Measurements from ENCODE around the gene ZNF227.

DNA sequence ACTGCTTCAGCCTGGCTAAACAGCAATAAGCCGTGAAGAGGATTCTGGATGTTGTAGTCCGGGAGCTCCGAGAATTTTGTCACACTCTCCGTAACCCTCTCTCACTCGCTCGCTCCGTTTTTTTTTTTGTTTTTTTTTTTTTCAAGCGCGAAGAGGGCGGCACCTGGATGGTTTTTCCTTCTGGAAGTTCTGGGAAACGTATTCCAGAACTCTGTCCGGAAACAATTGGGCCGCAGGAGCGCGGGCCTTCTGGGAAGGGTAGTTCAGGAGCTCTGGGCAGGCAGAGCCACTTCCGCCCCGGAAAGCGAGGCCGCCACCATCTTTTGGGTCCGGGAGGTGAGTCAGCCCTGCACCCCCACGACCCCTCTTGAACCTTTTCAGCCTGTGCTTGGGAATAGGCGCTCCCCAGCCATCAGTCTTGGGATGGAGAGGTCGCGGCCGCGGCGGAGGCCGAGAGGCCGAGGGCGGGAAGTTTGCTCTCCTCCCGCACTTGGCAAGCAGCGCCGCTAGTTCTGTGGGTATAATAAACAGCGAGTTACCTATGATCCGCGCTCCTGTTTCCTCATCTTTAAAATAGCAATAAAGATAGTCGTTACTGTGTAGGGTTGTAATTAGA, at the start of gene ZNF227:
- TF ChIP-seq, protein P1, sequence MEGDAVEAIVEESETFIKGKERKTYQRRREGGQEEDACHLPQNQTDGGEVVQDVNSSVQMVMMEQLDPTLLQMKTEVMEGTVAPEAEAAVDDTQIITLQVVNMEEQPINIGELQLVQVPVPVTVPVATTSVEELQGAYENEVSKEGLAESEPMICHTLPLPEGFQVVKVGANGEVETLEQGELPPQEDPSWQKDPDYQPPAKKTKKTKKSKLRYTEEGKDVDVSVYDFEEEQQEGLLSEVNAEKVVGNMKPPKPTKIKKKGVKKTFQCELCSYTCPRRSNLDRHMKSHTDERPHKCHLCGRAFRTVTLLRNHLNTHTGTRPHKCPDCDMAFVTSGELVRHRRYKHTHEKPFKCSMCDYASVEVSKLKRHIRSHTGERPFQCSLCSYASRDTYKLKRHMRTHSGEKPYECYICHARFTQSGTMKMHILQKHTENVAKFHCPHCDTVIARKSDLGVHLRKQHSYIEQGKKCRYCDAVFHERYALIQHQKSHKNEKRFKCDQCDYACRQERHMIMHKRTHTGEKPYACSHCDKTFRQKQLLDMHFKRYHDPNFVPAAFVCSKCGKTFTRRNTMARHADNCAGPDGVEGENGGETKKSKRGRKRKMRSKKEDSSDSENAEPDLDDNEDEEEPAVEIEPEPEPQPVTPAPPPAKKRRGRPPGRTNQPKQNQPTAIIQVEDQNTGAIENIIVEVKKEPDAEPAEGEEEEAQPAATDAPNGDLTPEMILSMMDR (IDR thresholded peaks at IDR 0.05; ENCODE audit: insufficient read depth, low read length): no peak
- peak; percentile 93 for TF ChIP-seq GABPA (IDR thresholded peaks at IDR 0.05; ENCODE audit: low read depth)
